Measurements from ENCODE around the gene UBASH3B. TPM values are rescaled to one million over a fixed set of nuclear protein-coding genes. Genes with fewer than 3 reads are reported as not detected.
A peak's percentile ranks its signal among the peaks of the same experiment; 100 is the strongest.
"Not testable (repeated sequence)": the region's sequence is repeated elsewhere in the genome, so short reads cannot be mapped to it uniquely, and the experiment has no call there.

Gene UBASH3B
- total RNA-seq, 2 experiments from 2014 or later = 67.3 to 108 TPM

GRCh38 chr11:122721201-122721963, 65.9 kb downstream of the UBASH3B start:
- DNase-seq (no peak), ATAC-seq (no peak)
- CTCF ChIA-PET = interaction anchor here (0.9 to 7.0 kb wide), 8 partner anchors 11 to 55 kb away, joined by 3 to 50 read pairs (median 4); no protein-coding TSS in a partner anchor
- Mint-ChIP-seq H3K4me3 (no peak overlapping the region), H3K36me3 (peaks cover 27% of the 10 kb centered on the region), H3K4me1 (peaks cover 93% of the 10 kb centered on the region), H3K27ac (peak overlapping the region; percentile 58), H3K9me3 (ENCODE audit: low read depth) (no peaks in the 10 kb centered on the region), H3K27me3 (no peaks in the 10 kb centered on the region)

- Mint-ChIP-seq H3K36me3 (peaks cover 27% of the 10 kb centered on the region), H3K4me3 (peak overlapping the region; percentile 10), H3K27ac (peak overlapping the region; percentile 71), H3K27me3 (no peaks in the 10 kb centered on the region), H3K4me1 (peaks cover 93% of the 10 kb centered on the region), H3K9me3 (ENCODE audit: low read depth) (no peaks in the 10 kb centered on the region)
- CTCF ChIA-PET = interaction anchor here (0.5 to 7.0 kb wide), 8 partner anchors 11 to 114 kb away, joined by 3 to 50 read pairs (median 4); no protein-coding TSS in a partner anchor
- ATAC-seq = no peak
- no peak for DNase-seq
Measured at GRCh38 chr11:122721964-122722266, 66.4 kb downstream of the UBASH3B start.

DNA sequence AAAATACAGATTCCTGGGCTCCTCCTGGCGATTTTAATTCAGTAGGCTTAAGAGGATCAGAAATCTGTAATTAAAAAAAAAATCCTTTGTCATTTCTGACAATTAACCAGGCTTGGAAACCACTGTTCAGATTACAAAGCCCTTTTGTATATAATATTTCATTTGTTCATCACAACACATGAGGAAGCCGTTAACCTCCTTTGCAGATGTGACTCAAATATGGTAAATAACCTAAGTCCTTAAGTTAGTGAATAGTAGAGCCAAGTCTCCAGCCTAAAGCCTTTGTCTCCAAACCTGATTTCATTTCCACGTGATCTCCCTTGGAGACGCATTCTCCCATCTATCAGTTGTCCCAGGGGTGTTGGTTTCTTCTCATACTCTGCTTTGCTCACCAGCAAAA, 67.6 kb downstream of the UBASH3B start:
- Mint-ChIP-seq H3K4me3 (peak overlapping the region; percentile 46), H3K36me3 (peaks cover 29% of the 10 kb centered on the region), H3K9me3 (ENCODE audit: low read depth) (no peaks in the 10 kb centered on the region), H3K27me3 (no peaks in the 10 kb centered on the region), H3K27ac (peak overlapping the region; percentile 83), H3K4me1 (peaks cover 93% of the 10 kb centered on the region)
- peak; percentile 2 for ATAC-seq
- CTCF ChIA-PET = interaction anchor here (1.0 to 7.0 kb wide), 6 partner anchors 11 to 55 kb away, joined by 3 to 50 read pairs (median 8); no protein-coding TSS in a partner anchor
- no peak for DNase-seq

GRCh38 chr11:122723576-122723975, 68.1 kb downstream of the UBASH3B start:
- H3K4me3 Mint-ChIP-seq = peak overlapping the region; percentile 46
- ATAC-seq = peak; percentile 52
- H3K36me3 Mint-ChIP-seq = peaks cover 24% of the 10 kb centered on the region
- H3K27ac Mint-ChIP-seq = peak overlapping the region; percentile 83
- CTCF ChIA-PET = interaction anchor here (1.0 to 7.0 kb wide), 5 partner anchors 16 to 56 kb away, joined by 3 to 50 read pairs (median 4); no protein-coding TSS in a partner anchor
- DNase-seq = peak; percentile 66
- peaks cover 93% of the 10 kb centered on the region for H3K4me1 Mint-ChIP-seq
- no peaks in the 10 kb centered on the region for H3K27me3 Mint-ChIP-seq
- H3K9me3 Mint-ChIP-seq (ENCODE audit: low read depth) = no peaks in the 10 kb centered on the region

DNA sequence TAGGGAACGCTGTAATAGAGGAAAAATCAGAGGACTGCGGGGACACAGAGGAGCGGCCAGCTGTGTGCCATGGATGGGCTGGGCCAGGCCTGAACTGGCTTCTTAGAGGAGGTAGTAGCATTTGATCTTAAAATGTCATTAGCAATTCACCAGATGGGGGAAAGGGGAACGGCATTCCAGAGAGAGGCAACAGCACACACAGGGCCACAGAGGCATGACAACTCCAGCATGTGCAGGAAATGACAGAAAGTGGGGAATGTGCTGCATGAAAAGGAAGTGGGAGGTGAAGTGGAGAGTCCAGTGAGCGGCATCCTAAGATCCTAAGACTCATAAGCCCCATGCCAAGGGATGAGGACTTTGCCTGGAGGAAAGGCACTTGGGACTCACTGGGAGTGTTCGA, 69.0 kb downstream of the UBASH3B start:
- no peaks in the 10 kb centered on the region for H3K27me3 Mint-ChIP-seq
- CTCF ChIA-PET = interaction anchor here (1.0 to 7.0 kb wide), 4 partner anchors 20 to 31 kb away, joined by 3 to 50 read pairs (median 8); no protein-coding TSS in a partner anchor
- no peak overlapping the region for H3K4me3 Mint-ChIP-seq
- H3K4me1 Mint-ChIP-seq = peaks cover 91% of the 10 kb centered on the region
- ATAC-seq = no peak
- H3K27ac Mint-ChIP-seq = peak overlapping the region; percentile 83
- peaks cover 19% of the 10 kb centered on the region for H3K36me3 Mint-ChIP-seq
- DNase-seq = no peak
- H3K9me3 Mint-ChIP-seq (ENCODE audit: low read depth) = no peaks in the 10 kb centered on the region

DNA sequence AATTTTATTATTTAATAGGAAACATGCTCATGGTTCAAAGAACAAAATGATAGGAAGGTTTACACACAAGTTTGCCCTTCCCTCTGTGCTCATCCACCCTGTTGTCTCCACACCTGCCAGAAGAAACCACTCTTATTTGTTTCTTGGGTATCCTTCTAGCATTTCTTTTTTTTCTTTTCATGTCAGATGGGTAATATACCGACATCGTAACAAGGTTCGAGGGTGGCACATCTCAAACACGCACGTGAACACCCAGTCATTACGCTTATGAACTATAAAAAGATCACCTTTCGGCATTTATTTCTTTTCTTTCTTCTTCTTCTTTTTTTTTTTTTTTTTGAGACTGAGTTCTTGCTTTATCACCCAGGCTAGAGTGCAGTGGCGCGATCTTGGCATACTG, 70.5 kb downstream of the UBASH3B start:
- CTCF ChIA-PET = interaction anchor here (1.0 to 3.0 kb wide), 9 partner anchors 8 to 88 kb away, joined by 3 to 15 read pairs (median 5); partner anchors contain the start of gene UBASH3B

DNA sequence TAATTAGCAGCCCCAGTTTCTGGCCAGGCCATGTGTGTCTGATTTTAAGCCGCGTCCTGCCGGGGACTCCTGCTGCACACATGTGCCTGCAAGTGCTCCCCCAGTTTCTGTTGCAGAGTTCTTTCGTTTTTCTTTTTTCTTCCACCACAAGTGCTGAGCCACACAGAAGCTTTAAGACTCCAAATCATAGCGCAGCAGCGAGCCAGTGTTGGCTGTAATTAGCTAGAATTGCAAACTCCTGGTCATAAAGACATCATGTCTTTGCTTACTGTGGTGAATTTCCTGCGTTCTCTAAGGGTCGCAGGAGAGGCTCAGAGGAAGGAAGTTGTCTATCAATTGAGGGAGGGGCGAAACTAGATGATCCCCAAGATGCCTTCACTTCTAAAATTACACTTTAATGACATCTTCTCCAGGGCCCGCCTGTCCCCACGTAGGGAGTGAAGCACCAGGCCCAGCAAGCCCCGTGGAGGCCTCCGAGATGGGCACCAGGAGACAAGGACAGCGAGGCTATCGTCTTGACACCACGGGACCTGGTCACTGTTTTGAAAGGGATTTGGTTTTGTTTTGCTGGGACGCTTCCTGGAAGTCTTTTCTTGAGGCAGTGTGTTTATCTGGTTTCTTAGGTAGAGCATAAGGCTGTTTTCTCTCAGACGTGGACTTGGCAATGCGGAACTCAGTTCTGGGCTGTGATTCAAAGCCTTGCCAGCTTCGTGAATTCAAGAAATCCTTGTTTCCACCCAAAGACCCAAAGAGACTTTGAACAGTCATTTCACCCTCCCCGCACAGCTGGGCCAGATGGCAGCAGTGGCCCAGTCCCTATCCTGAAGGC, 71.8 kb downstream of the UBASH3B start:
- peak; percentile 77 for ATAC-seq
- H3K27ac Mint-ChIP-seq = peak overlapping the region; percentile 96
- CTCF ChIA-PET = interaction anchor here (0.8 to 3.0 kb wide), 19 partner anchors 9 to 87 kb away, joined by 3 to 15 read pairs (median 4); partner anchors contain the start of gene UBASH3B
- no peaks in the 10 kb centered on the region for H3K9me3 Mint-ChIP-seq (ENCODE audit: low read depth)
- H3K36me3 Mint-ChIP-seq = peaks cover 16% of the 10 kb centered on the region
- peak; percentile 76 for DNase-seq
- peak overlapping the region; percentile 65 for H3K4me3 Mint-ChIP-seq
- no peaks in the 10 kb centered on the region for H3K27me3 Mint-ChIP-seq
- peaks cover 82% of the 10 kb centered on the region for H3K4me1 Mint-ChIP-seq

More for the DNA sequence above, 70.5 kb downstream of the UBASH3B start:
- H3K4me3 Mint-ChIP-seq = peak overlapping the region; percentile 65
- H3K36me3 Mint-ChIP-seq = peaks cover 11% of the 10 kb centered on the region
- no peaks in the 10 kb centered on the region for H3K27me3 Mint-ChIP-seq
- peak overlapping the region; percentile 96 for H3K27ac Mint-ChIP-seq
- DNase-seq = no peak
- no peak for ATAC-seq
- no peaks in the 10 kb centered on the region for H3K9me3 Mint-ChIP-seq (ENCODE audit: low read depth)
- peaks cover 84% of the 10 kb centered on the region for H3K4me1 Mint-ChIP-seq

DNA sequence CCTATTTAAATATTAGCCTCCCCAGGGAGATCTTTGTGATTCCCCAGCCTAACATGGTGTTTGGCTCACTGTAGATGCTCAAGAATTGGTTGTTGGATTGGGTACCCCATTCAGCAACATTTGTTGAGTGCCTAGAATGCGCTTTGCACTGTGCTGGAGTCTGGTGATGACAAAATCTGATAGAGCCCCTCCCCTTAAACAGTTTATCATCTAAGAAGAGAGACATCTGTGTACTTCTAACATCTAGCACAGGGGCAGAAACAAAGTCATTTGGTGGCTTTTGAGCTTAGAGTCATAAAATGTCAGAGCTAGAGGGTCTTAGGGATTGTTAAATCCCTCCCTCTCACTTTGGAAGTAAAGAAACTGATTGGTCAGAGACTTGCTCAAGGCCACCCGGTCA, 73.0 kb downstream of the UBASH3B start:
- CTCF ChIA-PET = interaction anchor here (0.6 to 3.0 kb wide), 6 partner anchors 11 to 303 kb away, joined by 3 to 15 read pairs (median 4); no protein-coding TSS in a partner anchor
- Mint-ChIP-seq H3K4me1 (peaks cover 81% of the 10 kb centered on the region), H3K27ac (peak overlapping the region; percentile 41), H3K27me3 (no peaks in the 10 kb centered on the region), H3K4me3 (no peak overlapping the region), H3K9me3 (ENCODE audit: low read depth) (no peaks in the 10 kb centered on the region), H3K36me3 (peaks cover 22% of the 10 kb centered on the region)
- ATAC-seq (no peak), DNase-seq (no peak)

DNA sequence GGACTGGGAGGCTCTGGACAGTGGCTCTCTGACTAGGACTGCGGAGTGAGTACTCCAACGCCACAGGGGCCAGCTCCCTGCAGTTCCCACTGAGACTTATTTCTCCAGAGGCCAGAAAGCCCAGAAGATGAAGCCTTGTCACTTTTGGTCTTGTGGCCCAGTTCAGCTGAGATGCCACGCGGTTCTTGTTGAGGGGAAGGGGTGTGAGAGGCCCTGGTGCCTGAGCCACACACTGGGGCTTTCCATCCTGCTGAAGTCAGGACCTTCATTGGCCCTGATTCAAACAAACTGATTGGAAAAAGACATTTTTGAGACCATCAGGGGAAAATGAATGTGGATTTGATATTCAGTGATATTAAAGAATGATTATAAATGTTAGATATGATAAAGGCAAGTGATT, 73.6 kb downstream of the UBASH3B start:
- Mint-ChIP-seq H3K27me3 (no peaks in the 10 kb centered on the region), H3K9me3 (ENCODE audit: low read depth) (no peaks in the 10 kb centered on the region), H3K4me1 (peaks cover 75% of the 10 kb centered on the region), H3K27ac (peak overlapping the region; percentile 8), H3K4me3 (no peak overlapping the region), H3K36me3 (peaks cover 24% of the 10 kb centered on the region)
- no peak for DNase-seq
- CTCF ChIA-PET = interaction anchor here (1.0 to 3.0 kb wide), 4 partner anchors 10 to 27 kb away, joined by 3 to 15 read pairs (median 8); no protein-coding TSS in a partner anchor
- no peak for ATAC-seq

DNA sequence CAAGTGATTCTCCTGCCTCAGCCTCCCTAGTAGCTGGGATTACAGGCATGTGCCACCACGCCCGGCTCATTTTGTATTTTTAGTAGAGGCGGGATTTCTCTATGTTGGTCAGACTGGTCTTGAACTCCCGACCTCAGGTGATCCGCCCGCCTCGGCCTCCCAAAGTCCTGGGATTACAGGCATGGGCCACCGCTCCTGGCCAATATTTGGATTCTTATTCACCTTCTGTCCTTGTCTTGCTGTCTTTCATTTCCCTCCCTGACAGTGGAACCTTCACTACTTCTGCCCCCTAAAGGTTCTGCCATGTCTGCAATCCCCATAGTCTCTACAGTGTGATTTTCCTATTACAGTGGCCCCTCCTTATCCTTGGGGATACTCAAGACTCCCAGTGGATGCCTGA, 75.2 kb downstream of the UBASH3B start:
- H3K27me3 Mint-ChIP-seq; CTCF ChIA-PET; H3K27ac Mint-ChIP-seq; DNase-seq; ATAC-seq; H3K4me3 Mint-ChIP-seq; H3K9me3 Mint-ChIP-seq (ENCODE audit: low read depth): not testable (repeated sequence)
- Mint-ChIP-seq H3K36me3 (peaks cover 28% of the 10 kb centered on the region), H3K4me1 (peaks cover 63% of the 10 kb centered on the region)

GRCh38 chr11:122731500-122731913, 76.0 kb downstream of the UBASH3B start:
- no peak overlapping the region for H3K27ac Mint-ChIP-seq
- ATAC-seq (no peak), DNase-seq (no peak)
- CTCF ChIA-PET = no interaction called here
- peaks cover 55% of the 10 kb centered on the region for H3K4me1 Mint-ChIP-seq
- no peaks in the 10 kb centered on the region for H3K27me3 Mint-ChIP-seq
- no peaks in the 10 kb centered on the region for H3K9me3 Mint-ChIP-seq (ENCODE audit: low read depth)
- H3K4me3 Mint-ChIP-seq = no peak overlapping the region
- H3K36me3 Mint-ChIP-seq = peaks cover 28% of the 10 kb centered on the region

DNA sequence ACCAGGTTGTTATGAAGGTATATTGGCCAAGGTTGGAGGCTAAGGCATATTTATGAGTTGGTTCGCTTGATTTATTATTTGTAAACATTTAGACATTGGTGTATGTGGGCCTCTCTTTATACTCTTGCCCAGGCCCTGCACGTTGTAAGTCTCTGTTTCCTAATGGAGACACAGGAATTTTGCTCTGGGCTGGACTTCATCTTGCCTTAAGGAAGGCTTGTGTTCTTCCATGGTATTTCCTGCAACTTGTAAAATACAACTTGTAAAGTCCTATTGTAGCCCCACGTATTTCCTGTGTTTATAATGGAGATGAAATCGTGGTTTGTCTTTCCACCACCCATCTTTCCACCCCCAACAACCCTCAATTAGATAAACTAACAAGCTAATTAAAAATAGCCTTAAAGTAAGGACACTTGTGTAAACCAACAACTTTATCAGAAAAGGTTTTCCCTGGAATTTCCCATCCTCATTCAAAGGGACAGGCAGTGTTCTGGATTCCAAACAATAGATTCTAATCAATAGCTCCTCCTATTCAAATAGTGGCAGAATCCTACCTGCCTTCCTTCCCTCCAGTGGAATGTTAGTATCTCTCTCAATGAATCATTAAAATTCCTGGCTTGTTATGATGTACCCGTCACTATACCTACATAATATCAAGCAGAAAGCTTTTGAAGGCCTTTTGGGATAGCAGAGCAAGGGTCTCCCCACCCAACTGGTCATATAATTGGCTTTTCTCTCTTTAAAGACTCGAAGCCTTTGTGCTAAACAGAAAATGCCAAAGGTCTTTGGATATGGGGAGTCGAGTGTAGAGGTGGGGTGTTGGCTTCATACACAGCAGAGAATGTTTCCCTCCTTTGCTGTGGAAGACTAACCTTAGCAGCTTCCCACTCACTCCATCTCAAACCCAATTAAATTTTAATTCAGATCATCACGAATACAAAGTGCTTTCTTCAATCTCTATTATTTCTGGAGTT, 77.1 kb downstream of the UBASH3B start:
- H3K4me1 Mint-ChIP-seq = peaks cover 44% of the 10 kb centered on the region
- no peak overlapping the region for H3K4me3 Mint-ChIP-seq
- no peaks in the 10 kb centered on the region for H3K9me3 Mint-ChIP-seq (ENCODE audit: low read depth)
- CTCF ChIA-PET = interaction anchor here (0.7 to 1.5 kb wide), 4 partner anchors 10 to 74 kb away, joined by 3 to 5 read pairs (median 4); no protein-coding TSS in a partner anchor
- ATAC-seq (no peak), DNase-seq (no peak)
- peaks cover 28% of the 10 kb centered on the region for H3K36me3 Mint-ChIP-seq
- H3K27ac Mint-ChIP-seq = no peak overlapping the region
- no peaks in the 10 kb centered on the region for H3K27me3 Mint-ChIP-seq

All from activated CD8-positive, alpha-beta memory T cell treated with anti-CD3 and anti-CD28 coated beads, Interleukin-2, amount 10 ng/mL, durations not matched to agents 7 days and 5 days (primary cell).